ENCODE data around the gene BMAL1.

GRCh38 chr11:13376838-13377237, 99.2 kb downstream of the BMAL1 start:
- TF ChIP-seq CTCF (IDR thresholded peaks at IDR 0.05) (no peak), POLR2A (IDR thresholded peaks at IDR 0.05) (no peak)

Data from uterus (tissue), 2 donors.